Ascending aorta (tissue), 2 donors: ENCODE measurements around the gene GAK. TPM values are rescaled to one million over a fixed set of nuclear protein-coding genes. Genes with fewer than 3 reads are reported as not detected.

Source experiments
- DNase-seq, 2 donors: peaks; one replicate each; pipeline ENCODE4 v3.0.0-alpha.2; 2019; ENCODE audit warnings: low spot score in 2 of 2
- H3K27ac ChIP-seq, 2 donors: fragments of 200-600 bp; sonication (generic); one replicate each; pipeline ENCODE4 v1.5.1; 2016 to 2017; ENCODE audit warnings: mild to moderate bottlenecking in 1 of 2
- H3K27me3 ChIP-seq: fragments of 200-600 bp; sonication (generic); one replicate; pipeline ENCODE4 v1.5.1; 2017
- H3K36me3 ChIP-seq, 2 donors: fragments of 200-600 bp; sonication (generic); one replicate each; pipeline ENCODE4 v1.5.1; 2016
- H3K4me1 ChIP-seq, 2 donors: fragments of 200-600 bp; sonication (generic); one replicate each; pipeline ENCODE4 v1.5.1; 2016 to 2017; ENCODE audit warnings: mild to moderate bottlenecking in 1 of 2
- H3K4me3 ChIP-seq, 2 donors: fragments of 200-600 bp; sonication (generic); one replicate each; pipeline ENCODE4 v1.5.1; 2016 to 2017; ENCODE audit warnings: mild to moderate bottlenecking in 1 of 2
- H3K9me3 ChIP-seq, 2 donors: fragments of 200-600 bp; sonication (generic); one replicate each; pipeline ENCODE4 v1.5.1; 2016
- intact Hi-C: fragments of 100-400 bp; cut with DNase I; formaldehyde crosslinking; loops from one replicate; pipeline ENCODE4 v1.15.1; 2023
- total RNA-seq: library from RNA; depleted of rRNA; stranded (reverse); fragments of >200 nt; gene quantifications from one replicate; pipeline ENCODE4 v1.1.0, GENCODE V29; 2016
- TF ChIP-seq, protein P1 (sequence below), 3 experiments: fragments of 200-600 bp in 2 of 3; fragments of 450-650 bp in 1 of 3; sonication (generic) in 2 of 3; IDR thresholded peaks; one replicate each; pipeline ENCODE4 v1.5.1; 2016 to 2019; ENCODE audit warnings: antibody characterized with exemption in 3 of 3, mild to moderate bottlenecking in 1 of 3, moderate library complexity in 1 of 3

GAK gene
- total RNA-seq, 1 donor from 2014 or later = 87.3 TPM

GRCh38 chr4:958314-958665 is 26.2 kb upstream of the GAK start:
- no peak overlapping the region for H3K4me3 ChIP-seq
- no peak for DNase-seq
- no peaks in the 10 kb centered on the region for H3K9me3 ChIP-seq
- H3K4me1 ChIP-seq = no peaks in the 10 kb centered on the region
- H3K36me3 ChIP-seq = peaks cover 47 to 68% of the 10 kb centered on the region in 2 donors
- H3K27ac ChIP-seq = no peak overlapping the region
- TF ChIP-seq, protein P1, sequence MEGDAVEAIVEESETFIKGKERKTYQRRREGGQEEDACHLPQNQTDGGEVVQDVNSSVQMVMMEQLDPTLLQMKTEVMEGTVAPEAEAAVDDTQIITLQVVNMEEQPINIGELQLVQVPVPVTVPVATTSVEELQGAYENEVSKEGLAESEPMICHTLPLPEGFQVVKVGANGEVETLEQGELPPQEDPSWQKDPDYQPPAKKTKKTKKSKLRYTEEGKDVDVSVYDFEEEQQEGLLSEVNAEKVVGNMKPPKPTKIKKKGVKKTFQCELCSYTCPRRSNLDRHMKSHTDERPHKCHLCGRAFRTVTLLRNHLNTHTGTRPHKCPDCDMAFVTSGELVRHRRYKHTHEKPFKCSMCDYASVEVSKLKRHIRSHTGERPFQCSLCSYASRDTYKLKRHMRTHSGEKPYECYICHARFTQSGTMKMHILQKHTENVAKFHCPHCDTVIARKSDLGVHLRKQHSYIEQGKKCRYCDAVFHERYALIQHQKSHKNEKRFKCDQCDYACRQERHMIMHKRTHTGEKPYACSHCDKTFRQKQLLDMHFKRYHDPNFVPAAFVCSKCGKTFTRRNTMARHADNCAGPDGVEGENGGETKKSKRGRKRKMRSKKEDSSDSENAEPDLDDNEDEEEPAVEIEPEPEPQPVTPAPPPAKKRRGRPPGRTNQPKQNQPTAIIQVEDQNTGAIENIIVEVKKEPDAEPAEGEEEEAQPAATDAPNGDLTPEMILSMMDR (IDR thresholded peaks at IDR 0.05) = no peak
- no peaks in the 10 kb centered on the region for H3K27me3 ChIP-seq
- intact Hi-C loops = no loop called here

- TF ChIP-seq, protein P1 (IDR thresholded peaks at IDR 0.05) = no peak
- H3K36me3 ChIP-seq = peaks cover 50 to 68% of the 10 kb centered on the region in 2 donors
- intact Hi-C loops = no loop called here
Measured at GRCh38 chr4:957581-958313, 25.6 kb upstream of the GAK start.

GRCh38 chr4:957231-957580 is 25.1 kb upstream of the GAK start:
- no peaks in the 10 kb centered on the region for H3K4me1 ChIP-seq
- H3K27me3 ChIP-seq = no peaks in the 10 kb centered on the region
- peaks cover 46 to 63% of the 10 kb centered on the region in 2 donors for H3K36me3 ChIP-seq
- intact Hi-C loops = no loop called here
- DNase-seq = no peak
- no peaks in the 10 kb centered on the region for H3K9me3 ChIP-seq
- TF ChIP-seq, protein P1 (IDR thresholded peaks at IDR 0.05) = no peak
- H3K4me3 ChIP-seq = no peak overlapping the region
- no peak overlapping the region for H3K27ac ChIP-seq

More at GRCh38 chr4:957581-958313, 25.6 kb upstream of the GAK start:
- H3K27ac ChIP-seq = no peak overlapping the region
- H3K27me3 ChIP-seq = no peaks in the 10 kb centered on the region
- no peak for DNase-seq
- no peaks in the 10 kb centered on the region for H3K9me3 ChIP-seq
- no peaks in the 10 kb centered on the region for H3K4me1 ChIP-seq
- H3K4me3 ChIP-seq = no peak overlapping the region

DNA sequence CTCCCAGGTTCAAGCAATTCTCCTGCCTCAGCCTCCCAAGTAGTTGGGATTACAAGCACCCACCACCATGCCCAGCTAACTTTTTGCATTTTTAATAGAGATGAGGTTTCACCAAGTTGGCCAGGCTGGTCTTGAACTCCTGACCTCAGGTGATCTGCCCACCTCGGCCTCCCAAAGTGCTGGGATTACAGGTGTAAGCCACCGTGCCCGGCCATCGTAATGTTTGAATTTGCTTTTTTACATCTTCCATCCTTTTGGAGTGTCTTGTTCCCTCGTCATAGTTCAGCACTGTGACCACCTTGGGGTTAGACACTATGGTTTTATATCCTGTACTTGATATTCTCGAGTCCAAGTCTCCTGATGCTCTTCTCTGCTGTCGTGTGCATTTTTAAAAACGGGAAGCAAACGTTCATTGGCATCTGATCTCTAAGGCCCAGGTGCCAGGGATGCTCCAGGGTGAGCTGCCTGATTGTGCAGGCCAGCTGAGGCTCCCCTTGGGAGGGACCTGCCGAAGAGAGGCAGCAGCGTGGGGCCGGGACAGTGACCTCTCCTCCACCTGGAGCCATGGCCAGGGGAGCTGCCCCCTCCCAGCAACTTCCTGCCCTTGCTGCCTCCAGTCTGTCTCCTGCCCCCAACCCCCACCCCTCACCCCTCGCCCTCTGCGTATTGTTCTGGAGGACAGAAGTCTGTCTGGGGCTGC is 24.6 kb upstream of the GAK start:
- Histone ChIP-seq H3K9me3 (no peaks in the 10 kb centered on the region), H3K27ac (no peak overlapping the region), H3K27me3 (no peaks in the 10 kb centered on the region), H3K36me3 (peaks cover 41 to 61% of the 10 kb centered on the region in 2 donors), H3K4me3 (no peak overlapping the region), H3K4me1 (no peaks in the 10 kb centered on the region)
- TF ChIP-seq, protein P1 (IDR thresholded peaks at IDR 0.05) = no peak
- no peak for DNase-seq
- intact Hi-C loops = no loop called here

DNA sequence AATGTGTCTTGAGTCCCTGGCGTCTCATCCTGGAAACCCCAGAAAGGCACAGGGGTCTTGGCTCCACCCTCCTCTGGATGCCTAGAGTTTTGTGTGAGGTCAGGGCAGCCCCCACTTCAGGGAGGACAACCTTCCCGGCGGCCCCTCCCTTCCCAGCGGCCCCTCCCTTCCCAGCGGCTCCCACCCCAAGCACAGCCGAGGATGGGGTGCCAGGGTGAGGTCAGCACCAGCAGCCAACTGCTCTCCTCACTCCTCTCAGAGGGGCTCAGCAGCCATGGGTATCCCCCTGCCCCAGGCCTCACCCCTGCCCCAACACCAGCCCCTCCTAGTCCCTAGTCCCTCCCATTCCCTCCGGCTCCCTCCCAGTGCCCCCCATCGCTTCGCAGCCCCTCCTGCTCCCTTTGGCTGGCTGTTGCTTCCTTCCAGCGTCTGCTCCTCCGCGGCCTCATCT is 23.8 kb upstream of the GAK start:
- DNase-seq = no peak
- H3K27ac ChIP-seq = no peak overlapping the region
- TF ChIP-seq, protein P1 (IDR thresholded peaks at IDR 0.05) = no peak
- peaks cover 36 to 61% of the 10 kb centered on the region in 2 donors for H3K36me3 ChIP-seq
- intact Hi-C loops = no loop called here
- H3K9me3 ChIP-seq = no peaks in the 10 kb centered on the region
- no peaks in the 10 kb centered on the region for H3K27me3 ChIP-seq
- H3K4me3 ChIP-seq = no peak overlapping the region
- H3K4me1 ChIP-seq = no peaks in the 10 kb centered on the region
